ENCODE measurements around the gene KLF16. TPM values are rescaled to one million over a fixed set of nuclear protein-coding genes. Genes with fewer than 3 reads are reported as not detected.

KLF16 gene
- total RNA-seq, 2 experiments from 2014 or later = 22.6 to 28.1 TPM

DNA sequence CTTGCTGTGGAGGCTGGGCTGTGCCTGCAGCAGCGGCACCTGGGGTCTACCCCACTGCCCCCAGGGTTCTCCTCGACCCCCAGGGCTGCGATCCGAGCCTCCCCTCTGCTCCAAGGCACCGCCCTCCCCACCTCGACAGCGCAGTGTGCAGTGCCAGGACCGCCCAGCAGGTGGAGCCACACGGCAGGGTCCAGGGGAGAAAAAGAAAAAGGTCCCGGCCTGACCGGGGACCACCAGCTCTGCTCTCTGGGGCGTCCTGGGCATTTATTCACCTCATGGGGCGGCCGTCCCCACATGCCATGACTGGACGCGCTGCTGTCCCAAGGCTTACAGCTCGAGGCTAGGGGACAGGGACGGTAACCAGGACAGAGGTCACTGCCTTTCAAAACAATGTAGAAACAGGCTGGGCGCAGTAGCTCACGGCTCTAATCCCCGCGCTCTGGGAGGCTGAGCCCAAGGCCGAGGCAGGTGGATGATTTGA lies 25.7 kb downstream of the KLF16 start:
- no peaks in the 10 kb centered on the region for H3K27me3 Mint-ChIP-seq
- no peaks in the 10 kb centered on the region for H3K36me3 Mint-ChIP-seq
- H3K9me3 Mint-ChIP-seq (ENCODE audit: low read depth) = no peaks in the 10 kb centered on the region
- peaks cover 2% of the 10 kb centered on the region for H3K4me1 Mint-ChIP-seq
- DNase-seq = peak; percentile 71
- CTCF ChIA-PET = interaction anchor here (0.7 to 5.6 kb wide), 25 partner anchors 9 to 286 kb away, joined by 3 to 42 read pairs (median 4); partner anchors contain the start of gene UQCR11
- peak overlapping the region; percentile 32 for H3K27ac Mint-ChIP-seq
- ATAC-seq = peak; percentile 64
- no peak overlapping the region for H3K4me3 Mint-ChIP-seq

DNA sequence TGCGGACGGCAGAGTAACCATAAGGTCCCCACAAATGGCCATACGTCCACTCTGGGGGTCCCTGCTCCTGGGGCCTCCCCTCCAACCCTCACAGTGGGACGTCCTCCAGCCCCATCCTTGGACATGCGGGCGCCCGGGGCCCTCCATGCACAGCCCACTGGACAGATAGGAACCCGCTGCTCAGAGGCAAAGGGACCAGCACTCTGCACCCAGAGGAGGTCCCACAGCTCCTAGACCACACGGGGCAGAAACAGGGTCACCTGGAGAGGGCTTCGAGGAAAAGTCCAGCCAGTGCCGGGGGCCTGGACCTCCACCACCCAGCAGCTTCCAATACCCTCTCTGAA lies 26.2 kb downstream of the KLF16 start:
- H3K27me3 Mint-ChIP-seq = no peaks in the 10 kb centered on the region
- H3K27ac Mint-ChIP-seq = no peak overlapping the region
- ATAC-seq (no peak), DNase-seq (no peak)
- H3K4me3 Mint-ChIP-seq = no peak overlapping the region
- H3K9me3 Mint-ChIP-seq (ENCODE audit: low read depth) = no peaks in the 10 kb centered on the region
- H3K36me3 Mint-ChIP-seq = no peaks in the 10 kb centered on the region
- CTCF ChIA-PET = interaction anchor here (0.9 to 5.6 kb wide), 14 partner anchors 8 to 286 kb away, joined by 3 to 42 read pairs (median 6); no protein-coding TSS in a partner anchor
- peaks cover under 1% of the 10 kb centered on the region for H3K4me1 Mint-ChIP-seq

- DNase-seq = no peak
- H3K4me1 Mint-ChIP-seq = no peaks in the 10 kb centered on the region
- no peak overlapping the region for H3K27ac Mint-ChIP-seq
- no peak overlapping the region for H3K4me3 Mint-ChIP-seq
- ATAC-seq = no peak
- no peaks in the 10 kb centered on the region for H3K27me3 Mint-ChIP-seq
- H3K36me3 Mint-ChIP-seq = no peaks in the 10 kb centered on the region
- no peaks in the 10 kb centered on the region for H3K9me3 Mint-ChIP-seq (ENCODE audit: low read depth)
- CTCF ChIA-PET = interaction anchor here (0.9 to 5.6 kb wide), 13 partner anchors 8 to 246 kb away, joined by 3 to 42 read pairs (median 5); no protein-coding TSS in a partner anchor
These were observed 26.7 kb downstream of the KLF16 start for GRCh38 chr19:1836458-1837221.

DNA sequence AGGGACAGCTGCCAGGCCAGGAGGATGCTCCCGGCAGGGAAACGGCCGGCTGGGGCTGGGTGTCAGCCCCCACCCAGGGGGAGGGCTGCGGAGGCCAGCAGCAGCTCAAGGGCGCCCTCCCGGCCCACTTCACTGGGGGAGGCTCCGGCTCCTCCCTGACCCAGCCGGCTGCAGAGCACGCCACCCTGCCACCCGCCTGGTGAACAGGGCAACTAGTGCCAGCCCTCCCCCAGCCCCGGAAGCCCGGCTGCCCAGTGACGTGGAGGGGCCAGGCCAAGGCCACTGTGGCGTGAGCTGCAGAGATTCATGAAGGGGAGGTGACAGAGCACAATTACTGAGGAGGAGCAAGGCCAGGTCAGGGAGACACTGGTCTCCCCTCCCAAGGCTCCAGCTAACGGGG lies 29.8 kb downstream of the KLF16 start:
- Mint-ChIP-seq H3K4me3 (no peak overlapping the region), H3K4me1 (no peaks in the 10 kb centered on the region), H3K36me3 (peaks cover 2% of the 10 kb centered on the region), H3K27ac (no peak overlapping the region), H3K9me3 (ENCODE audit: low read depth) (no peaks in the 10 kb centered on the region), H3K27me3 (no peaks in the 10 kb centered on the region)
- no peak for ATAC-seq
- CTCF ChIA-PET = interaction anchor here (1.0 kb wide), 1 partner anchor 22 kb away, joined by 3 read pairs; the partner anchor contains the start of gene ATP8B3
- DNase-seq = no peak

- ATAC-seq (no peak), DNase-seq (no peak)
- CTCF ChIA-PET = no interaction called here
- Mint-ChIP-seq H3K4me1 (no peaks in the 10 kb centered on the region), H3K27me3 (no peaks in the 10 kb centered on the region), H3K36me3 (peaks cover 2% of the 10 kb centered on the region), H3K4me3 (no peak overlapping the region), H3K27ac (no peak overlapping the region), H3K9me3 (ENCODE audit: low read depth) (no peaks in the 10 kb centered on the region)
These were observed 31.2 kb downstream of the KLF16 start for GRCh38 chr19:1832046-1832663.

- H3K4me1 Mint-ChIP-seq = no peaks in the 10 kb centered on the region
- no peaks in the 10 kb centered on the region for H3K9me3 Mint-ChIP-seq (ENCODE audit: low read depth)
- DNase-seq (no peak), ATAC-seq (no peak)
- H3K36me3 Mint-ChIP-seq = peaks cover 2% of the 10 kb centered on the region
- CTCF ChIA-PET = interaction anchor here (1.9 kb wide), 1 partner anchor 10 kb away, joined by 5 read pairs; no protein-coding TSS in a partner anchor
- H3K4me3 Mint-ChIP-seq = no peak overlapping the region
- no peaks in the 10 kb centered on the region for H3K27me3 Mint-ChIP-seq
- H3K27ac Mint-ChIP-seq = no peak overlapping the region
These were observed 32.4 kb downstream of the KLF16 start for GRCh38 chr19:1830978-1831377.

- Mint-ChIP-seq H3K36me3 (peaks cover 4% of the 10 kb centered on the region), H3K9me3 (ENCODE audit: low read depth) (no peaks in the 10 kb centered on the region), H3K27me3 (no peaks in the 10 kb centered on the region), H3K4me1 (no peaks in the 10 kb centered on the region), H3K4me3 (no peak overlapping the region), H3K27ac (no peak overlapping the region)
- ATAC-seq = no peak
- CTCF ChIA-PET = interaction anchor here (1.9 to 3.4 kb wide), 2 partner anchors 8 to 10 kb away, joined by 5 to 18 read pairs; no protein-coding TSS in a partner anchor
- no peak for DNase-seq
These were observed 32.8 kb downstream of the KLF16 start for GRCh38 chr19:1830568-1830967.

- Mint-ChIP-seq H3K27ac (no peak overlapping the region), H3K4me1 (no peaks in the 10 kb centered on the region), H3K27me3 (no peaks in the 10 kb centered on the region), H3K9me3 (ENCODE audit: low read depth) (no peaks in the 10 kb centered on the region), H3K4me3 (no peak overlapping the region), H3K36me3 (peaks cover 4% of the 10 kb centered on the region)
- no peak for DNase-seq
- CTCF ChIA-PET = interaction anchor here (1.9 to 3.4 kb wide), 3 partner anchors 8 to 19 kb away, joined by 4 to 18 read pairs (median 5); no protein-coding TSS in a partner anchor
- ATAC-seq = no peak
These were observed 33.4 kb downstream of the KLF16 start for GRCh38 chr19:1829958-1830357.

DNA sequence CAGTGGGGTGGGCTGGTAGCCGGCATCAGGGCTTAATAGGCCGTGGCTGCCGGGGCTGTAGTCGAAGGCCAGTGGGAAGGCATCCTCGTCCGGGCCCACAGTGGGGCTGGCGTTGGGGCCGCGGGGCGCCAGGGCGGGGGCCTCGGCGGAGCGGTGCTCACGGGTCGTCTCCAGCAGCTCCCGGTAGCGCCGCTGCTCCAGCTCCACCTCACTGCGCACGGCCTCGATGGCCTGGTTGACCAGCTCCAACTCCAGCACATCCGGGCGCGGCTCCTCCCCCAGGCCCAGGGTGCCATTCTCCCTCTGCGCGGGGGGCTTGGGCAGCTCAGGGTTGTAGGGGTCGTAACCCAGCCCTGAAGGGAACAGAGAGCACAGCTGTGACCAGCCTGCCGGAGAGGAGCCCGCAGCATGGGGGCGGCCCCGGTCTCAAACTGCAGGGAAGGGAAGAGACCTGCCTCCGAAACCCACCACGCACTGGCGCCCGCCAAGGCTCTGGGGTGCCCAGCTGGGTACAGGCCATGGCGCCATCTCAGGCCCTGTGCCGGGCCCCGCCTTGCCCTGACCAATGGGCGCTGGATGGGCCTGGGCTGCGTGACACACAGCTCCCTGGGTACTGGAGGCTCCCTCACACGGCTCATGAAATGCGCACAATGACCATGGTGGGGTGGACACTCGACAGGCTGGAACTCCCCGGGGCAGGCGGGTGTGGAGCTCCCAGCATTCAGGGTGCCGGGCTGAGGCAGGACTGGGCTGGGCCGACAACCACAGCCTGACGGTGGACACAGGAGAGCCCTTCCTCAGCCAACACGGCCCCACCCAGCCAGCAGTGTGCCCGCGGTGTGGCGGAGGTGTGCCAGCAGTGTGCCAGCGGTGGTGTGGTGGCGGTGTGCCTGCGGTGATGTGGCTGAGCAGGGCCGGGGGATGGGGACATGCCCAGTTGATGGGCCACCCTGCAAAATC lies 34.8 kb downstream of the KLF16 start:
- Mint-ChIP-seq H3K27ac (no peak overlapping the region), H3K36me3 (peaks cover 4% of the 10 kb centered on the region), H3K27me3 (no peaks in the 10 kb centered on the region), H3K4me3 (no peak overlapping the region), H3K9me3 (ENCODE audit: low read depth) (no peaks in the 10 kb centered on the region), H3K4me1 (no peaks in the 10 kb centered on the region)
- CTCF ChIA-PET = interaction anchor here (0.6 to 3.4 kb wide), 6 partner anchors 10 to 282 kb away, joined by 3 to 18 read pairs (median 4); no protein-coding TSS in a partner anchor
- no peak for ATAC-seq
- no peak for DNase-seq

GRCh38 chr19:1827566-1828278 lies 35.7 kb downstream of the KLF16 start:
- H3K36me3 Mint-ChIP-seq = peaks cover 4% of the 10 kb centered on the region
- CTCF ChIA-PET = interaction anchor here (1.2 to 3.8 kb wide), 6 partner anchors 10 to 281 kb away, joined by 3 to 32 read pairs (median 11); no protein-coding TSS in a partner anchor
- no peaks in the 10 kb centered on the region for H3K9me3 Mint-ChIP-seq (ENCODE audit: low read depth)
- no peaks in the 10 kb centered on the region for H3K4me1 Mint-ChIP-seq
- ATAC-seq (no peak), DNase-seq (no peak)
- H3K27me3 Mint-ChIP-seq = no peaks in the 10 kb centered on the region
- H3K4me3 Mint-ChIP-seq = no peak overlapping the region
- no peak overlapping the region for H3K27ac Mint-ChIP-seq

DNA sequence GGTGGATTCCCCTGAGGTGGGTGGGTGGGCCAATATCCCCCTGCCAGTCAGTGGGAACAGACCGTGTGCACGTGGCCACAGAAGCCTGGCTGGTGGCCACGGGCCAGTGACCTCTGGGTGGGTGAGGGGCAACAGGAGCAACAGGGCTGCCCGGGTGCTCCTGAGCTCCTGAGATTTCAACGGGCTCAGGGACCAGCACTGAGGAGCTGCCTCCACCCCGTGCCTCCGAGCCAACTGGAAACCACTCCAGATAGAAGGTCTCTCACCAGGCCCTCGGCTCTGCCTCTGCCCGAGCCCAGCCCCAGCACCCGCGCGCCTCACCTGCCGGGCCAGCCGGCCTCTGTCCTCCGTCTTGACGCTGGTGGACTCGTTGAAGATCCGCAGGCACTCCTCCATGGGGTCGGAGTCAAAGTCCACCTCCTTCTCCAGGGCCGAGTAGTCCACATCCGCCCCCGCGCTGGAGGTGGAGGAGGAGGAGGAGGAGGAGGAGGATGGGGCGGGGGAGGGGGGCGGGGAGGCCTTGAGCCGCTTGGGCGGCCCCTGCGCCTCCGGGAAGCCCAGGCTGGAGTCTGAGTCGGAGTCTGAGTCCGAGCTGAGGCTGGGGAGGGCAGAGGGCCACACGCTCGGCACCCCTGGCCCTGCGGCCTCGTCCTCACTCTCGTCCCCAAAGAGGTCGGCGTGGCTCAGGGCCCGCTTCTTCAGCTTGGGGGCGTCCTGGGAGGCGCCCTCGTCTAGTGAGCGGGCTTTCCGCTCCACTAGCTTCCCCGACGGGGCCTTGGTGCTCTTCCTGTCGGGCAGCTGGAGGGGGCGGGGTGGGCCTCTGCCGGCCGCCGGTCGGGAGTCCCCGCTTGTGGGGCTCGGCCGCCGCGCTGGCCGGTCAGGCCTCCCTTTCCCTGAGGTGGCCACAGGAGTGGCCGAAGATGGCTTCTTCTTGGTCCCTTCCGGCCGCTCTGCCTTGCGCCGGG lies 36.5 kb downstream of the KLF16 start:
- no peaks in the 10 kb centered on the region for H3K4me1 Mint-ChIP-seq
- DNase-seq = no peak
- no peak overlapping the region for H3K4me3 Mint-ChIP-seq
- no peak for ATAC-seq
- CTCF ChIA-PET = interaction anchor here (0.5 to 3.8 kb wide), 25 partner anchors 11 to 761 kb away, joined by 3 to 42 read pairs (median 6); partner anchors contain the start of gene ATP8B3
- no peaks in the 10 kb centered on the region for H3K27me3 Mint-ChIP-seq
- H3K9me3 Mint-ChIP-seq (ENCODE audit: low read depth) = no peaks in the 10 kb centered on the region
- H3K36me3 Mint-ChIP-seq = peaks cover 4% of the 10 kb centered on the region
- H3K27ac Mint-ChIP-seq = no peak overlapping the region
